ENCODE results near the gene LRRC28. TPM values are rescaled to one million over a fixed set of nuclear protein-coding genes. Genes with fewer than 3 reads are reported as not detected.

Gene LRRC28
- total and polyA plus RNA-seq, 8 donors = 4.5 to 24.9 (median 15.2) TPM

GRCh38 chr15:99385865-99386264 lies 134.6 kb downstream of the LRRC28 start:
- peak in 1 of 6 donors; percentile 40 for DNase-seq
- no peak for FAIRE-seq

GRCh38 chr15:99386391-99386790 lies 135.1 kb downstream of the LRRC28 start:
- H3K27ac ChIP-seq = no peak overlapping the region
- DNase-seq (no peak), FAIRE-seq (no peak), ATAC-seq (no peak)
- no peak for TF ChIP-seq CTCF (IDR thresholded peaks at IDR 0.05)
- H3K9me3 ChIP-seq = no peaks in the 10 kb centered on the region
- H3K4me3 ChIP-seq = no peak overlapping the region
- H3K36me3 ChIP-seq = no peaks in the 10 kb centered on the region
- intact Hi-C loops (cut with DNase I) = no loop called here
- H3K27me3 ChIP-seq = no peaks in the 10 kb centered on the region
- WGBS, 2 donors = 79 to 83% methylated on average over 4 of the region's 4 CpGs
- no peaks in the 10 kb centered on the region for H3K4me1 ChIP-seq

More at GRCh38 chr15:99385865-99386264, 134.6 kb downstream of the LRRC28 start:
- no peak overlapping the region for H3K27ac ChIP-seq
- H3K36me3 ChIP-seq = no peaks in the 10 kb centered on the region
- H3K9me3 ChIP-seq = no peaks in the 10 kb centered on the region
- H3K4me1 ChIP-seq = no peaks in the 10 kb centered on the region
- no peak overlapping the region for H3K4me3 ChIP-seq
- no peak for TF ChIP-seq CTCF (IDR thresholded peaks at IDR 0.05)
- 39 to 51% methylated on average over 3 of the region's 3 CpGs for WGBS, 2 donors
- intact Hi-C loops (cut with DNase I) = no loop called here
- ATAC-seq = peak in 3 of 4 donors; percentile 56 to 86 (median 67)
- no peaks in the 10 kb centered on the region for H3K27me3 ChIP-seq

GRCh38 chr15:99387421-99388168 lies 136.3 kb downstream of the LRRC28 start:
- H3K9me3 ChIP-seq = no peaks in the 10 kb centered on the region
- intact Hi-C loops (cut with DNase I) = no loop called here
- ATAC-seq (no peak), FAIRE-seq (no peak), DNase-seq (no peak)
- no peak for TF ChIP-seq CTCF (IDR thresholded peaks at IDR 0.05)
- no peak overlapping the region for H3K4me3 ChIP-seq
- H3K36me3 ChIP-seq = no peaks in the 10 kb centered on the region
- 90 to 92% methylated on average over 8 of the region's 8 CpGs for WGBS, 2 donors
- H3K27me3 ChIP-seq = no peaks in the 10 kb centered on the region
- H3K4me1 ChIP-seq = no peaks in the 10 kb centered on the region
- no peak overlapping the region for H3K27ac ChIP-seq

- Histone ChIP-seq H3K27me3 (no peaks in the 10 kb centered on the region), H3K4me3 (no peak overlapping the region), H3K36me3 (no peaks in the 10 kb centered on the region), H3K27ac (no peak overlapping the region), H3K9me3 (no peaks in the 10 kb centered on the region), H3K4me1 (no peaks in the 10 kb centered on the region)
- intact Hi-C loops (cut with DNase I) = no loop called here
- ATAC-seq (no peak), FAIRE-seq (no peak), DNase-seq (no peak)
- TF ChIP-seq CTCF (IDR thresholded peaks at IDR 0.05) = no peak
- WGBS, 2 donors = 67 to 71% methylated on average over 5 of the region's 5 CpGs
These were observed 139.4 kb downstream of the LRRC28 start for GRCh38 chr15:99390667-99391066.

GRCh38 chr15:99393641-99394040 lies 142.4 kb downstream of the LRRC28 start:
- Histone ChIP-seq H3K4me1 (no peaks in the 10 kb centered on the region), H3K27ac (no peak overlapping the region), H3K4me3 (no peak overlapping the region), H3K27me3 (no peaks in the 10 kb centered on the region), H3K9me3 (no peaks in the 10 kb centered on the region), H3K36me3 (no peaks in the 10 kb centered on the region)
- no peak for DNase-seq
- 9 to 14% methylated on average over 1 of the region's 1 CpG for WGBS, 2 donors
- intact Hi-C loops (cut with DNase I) = no loop called here
- TF ChIP-seq CTCF (IDR thresholded peaks at IDR 0.05) = no peak
- no peak for ATAC-seq
- peak; percentile 61 for FAIRE-seq
